Measurements from ENCODE around the gene PCBP3.
"Not testable (repeated sequence)": the region's sequence is repeated elsewhere in the genome, so short reads cannot be mapped to it uniquely, and the experiment has no call there.

PCBP3 gene

DNA sequence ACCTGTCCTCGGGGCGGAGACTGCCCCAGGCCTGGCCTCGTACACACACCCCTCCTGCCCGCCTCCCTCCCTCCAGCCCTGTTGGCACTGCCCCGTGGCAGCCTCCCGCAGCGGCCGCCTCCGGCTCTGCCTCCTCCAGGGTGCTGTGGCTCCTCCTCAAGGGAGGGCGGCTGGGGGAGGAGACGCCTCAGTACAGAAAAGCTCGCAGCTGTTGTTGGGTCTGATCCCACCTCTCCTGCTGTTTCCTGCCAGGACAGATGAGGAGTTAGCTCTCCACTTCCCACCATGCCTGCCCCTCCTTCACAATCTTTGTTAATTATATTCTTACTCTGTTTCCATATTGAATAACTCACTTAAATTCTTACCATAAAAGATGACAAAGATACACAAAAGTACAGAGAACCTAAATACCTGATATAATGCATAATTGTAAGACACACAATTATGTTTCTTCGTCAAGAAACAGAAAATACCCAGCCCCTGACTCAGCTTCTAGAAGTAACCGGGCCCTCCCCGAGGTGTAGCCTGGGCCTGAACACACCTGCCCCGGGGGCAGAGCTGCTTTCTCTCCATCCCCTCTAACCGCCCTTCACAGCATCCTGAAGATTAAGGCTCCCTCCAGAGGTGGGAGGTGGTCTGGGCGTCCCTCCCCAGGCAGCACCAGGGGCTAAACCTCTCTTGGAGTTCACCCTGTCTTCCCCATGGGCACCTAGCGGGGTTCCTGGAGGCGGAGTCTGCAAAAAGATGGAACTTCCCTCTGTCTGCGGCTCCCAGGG, 307.4 kb downstream of the PCBP3 start:
- DNase-seq = no peak

DNA sequence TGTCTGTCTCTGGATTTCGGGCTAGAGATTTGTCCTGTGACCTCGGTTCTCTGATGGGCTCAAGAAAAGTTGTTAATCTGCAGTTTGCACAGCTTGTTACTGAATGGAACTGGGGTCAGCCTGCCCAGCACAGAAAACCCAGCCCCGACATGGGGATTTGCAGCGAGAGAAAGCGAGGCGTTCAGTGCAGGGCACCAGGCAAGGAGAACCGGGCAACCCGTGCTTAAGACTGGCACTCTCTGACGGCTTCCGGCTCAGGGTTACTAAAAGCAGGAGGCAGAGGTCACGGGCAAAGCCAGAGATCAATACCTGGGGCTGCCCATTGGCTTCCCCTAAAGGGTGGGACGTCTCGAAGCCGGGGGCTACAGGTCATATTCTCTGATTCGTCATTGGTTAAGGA, 308.2 kb downstream of the PCBP3 start:
- no peak for DNase-seq

DNA sequence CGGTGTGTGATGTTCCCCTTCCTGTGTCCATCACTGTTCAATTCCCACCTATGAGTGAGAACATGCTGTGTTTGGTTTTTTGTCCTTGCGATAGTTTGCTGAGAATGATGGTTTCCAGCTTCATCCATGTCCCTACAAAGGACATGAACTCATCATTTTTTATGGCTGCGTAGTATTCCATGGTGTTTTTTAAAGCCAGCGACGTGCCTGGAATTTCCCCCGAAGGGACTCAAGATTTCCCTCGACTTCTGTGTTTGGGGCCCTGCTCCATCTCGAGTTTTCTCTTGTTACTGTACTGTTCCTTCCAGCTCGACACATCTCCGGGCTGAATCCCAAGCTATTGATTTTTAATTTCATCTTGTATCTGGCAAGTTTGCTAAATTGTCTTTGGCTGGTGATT, 309.0 kb downstream of the PCBP3 start:
- not testable (repeated sequence) for DNase-seq

DNA sequence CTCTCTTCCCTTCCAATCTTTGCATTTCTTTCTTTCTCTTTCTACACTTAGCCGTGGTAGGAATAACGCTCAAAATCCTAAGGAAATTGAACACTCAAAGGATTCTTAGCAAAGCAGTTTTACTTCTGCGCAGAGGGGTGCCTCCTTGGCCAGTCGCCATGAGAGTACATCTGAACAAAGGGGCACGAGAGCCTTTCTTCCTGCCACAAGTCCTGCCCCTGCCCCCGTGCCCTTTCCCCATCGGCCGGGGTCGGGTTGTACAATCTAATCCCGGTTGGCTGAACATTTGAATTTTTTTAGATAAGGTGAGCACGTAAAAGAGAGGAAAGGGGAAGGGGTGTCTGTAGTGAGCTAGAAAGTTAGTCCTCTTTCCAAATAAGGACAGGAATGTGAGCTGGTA, 309.4 kb downstream of the PCBP3 start:
- no peak for DNase-seq

DNA sequence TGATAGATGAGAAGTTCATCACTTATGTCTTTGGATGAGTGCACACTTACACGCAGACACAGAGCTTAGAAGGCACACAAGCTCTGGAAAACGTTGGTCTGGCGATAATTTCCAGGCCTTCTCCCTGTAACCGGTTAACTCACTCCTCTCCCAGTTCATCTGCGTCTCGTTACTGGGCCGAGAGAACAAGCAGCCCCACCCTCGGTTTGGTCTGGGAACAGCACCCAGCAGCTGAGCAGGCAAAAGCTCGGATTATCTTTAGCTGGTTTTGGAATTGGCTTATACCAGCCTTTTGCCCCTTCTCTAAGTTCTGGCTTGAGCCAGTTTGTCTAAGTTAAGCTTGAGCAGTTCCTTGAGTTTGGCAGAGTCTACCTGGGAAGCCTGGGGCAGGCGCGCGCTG, 310.7 kb downstream of the PCBP3 start:
- no peak for DNase-seq

DNA sequence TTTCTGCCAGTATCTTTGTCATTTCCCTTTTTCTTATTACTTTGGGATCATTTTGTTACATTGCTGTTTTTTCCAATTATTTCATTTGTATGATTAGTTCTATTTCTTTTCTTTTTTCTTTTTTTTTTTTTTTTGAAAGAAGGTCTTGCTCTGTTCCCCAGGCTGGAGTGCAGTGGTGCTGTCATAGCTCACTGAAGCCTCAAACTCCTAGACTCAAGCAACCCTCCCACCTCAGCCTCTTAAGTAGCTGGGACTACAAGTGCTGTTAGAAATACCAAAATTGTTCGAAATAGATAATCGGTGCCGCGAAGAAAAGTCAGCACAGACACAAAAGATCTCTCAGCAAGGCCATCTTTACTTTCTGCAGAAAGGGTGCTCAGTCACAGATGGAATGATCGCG, 311.4 kb downstream of the PCBP3 start:
- DNase-seq = no peak

DNA sequence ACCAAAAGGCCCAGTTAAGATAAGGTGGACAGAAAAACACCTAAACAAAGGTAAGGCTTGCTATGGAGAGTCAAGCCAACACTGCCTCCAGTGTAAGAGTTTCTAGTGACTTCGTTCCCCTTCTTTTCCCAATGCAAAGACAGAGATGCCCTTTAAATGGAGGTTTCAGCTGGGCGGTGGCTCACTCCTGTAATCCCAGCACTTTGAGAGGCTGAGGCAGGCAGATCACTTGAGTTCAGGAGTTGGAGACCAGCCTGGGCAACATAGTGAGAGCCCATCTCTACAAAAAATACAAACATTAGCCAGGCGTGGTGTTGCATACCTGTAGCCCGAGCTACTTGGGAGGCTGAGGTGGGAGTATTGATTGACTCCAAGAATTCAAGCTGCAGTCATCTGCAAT, 314.0 kb downstream of the PCBP3 start:
- DNase-seq = no peak

DNA sequence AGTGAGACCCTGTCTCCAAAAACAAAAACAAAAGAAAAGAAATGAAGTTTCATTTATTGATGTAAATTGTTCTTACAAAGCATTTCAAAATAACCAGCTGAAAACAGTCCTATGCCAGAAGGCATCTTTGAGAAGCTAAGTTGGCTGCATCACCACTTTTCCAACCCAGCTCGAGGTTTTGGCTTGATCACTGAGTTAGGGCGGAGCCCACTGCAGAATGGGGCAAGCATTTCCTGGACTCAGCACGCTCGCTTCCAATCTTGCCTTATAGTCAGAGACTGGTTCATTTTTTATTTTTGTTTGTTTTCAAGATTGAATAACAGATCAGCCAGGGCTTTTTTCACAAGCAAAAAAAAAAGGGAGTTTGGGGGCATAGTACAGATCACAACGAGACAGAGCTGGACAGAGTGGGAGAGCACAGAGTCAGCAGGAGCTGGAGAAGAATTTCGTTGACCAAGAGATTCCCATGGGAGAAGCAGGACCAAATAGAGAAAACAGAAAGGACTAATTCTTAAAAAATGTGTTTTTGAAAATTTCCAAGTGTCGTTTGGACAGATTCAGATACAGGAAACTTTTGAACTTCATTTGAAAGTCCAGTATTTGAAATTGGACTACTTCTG, 314.6 kb downstream of the PCBP3 start:
- DNase-seq = no peak

DNA sequence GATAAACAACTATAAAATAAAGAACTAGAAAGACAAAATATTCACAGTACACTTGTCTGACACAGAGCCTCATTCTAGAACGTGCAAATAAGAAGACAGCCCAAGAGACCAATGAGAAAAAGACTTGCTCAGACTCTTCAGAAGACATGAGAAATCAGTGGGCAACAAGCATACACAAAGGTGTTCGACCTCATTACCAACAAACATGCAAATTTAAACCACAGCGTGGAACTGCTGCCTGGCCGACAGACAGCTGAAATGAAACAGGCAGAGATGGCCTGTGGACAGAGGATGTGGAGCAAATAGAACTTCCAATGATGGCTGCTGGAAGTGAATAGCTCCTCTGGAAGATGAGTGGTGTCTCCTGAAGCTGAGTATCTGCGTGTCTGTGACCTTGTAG, 315.7 kb downstream of the PCBP3 start:
- no peak for DNase-seq

DNA sequence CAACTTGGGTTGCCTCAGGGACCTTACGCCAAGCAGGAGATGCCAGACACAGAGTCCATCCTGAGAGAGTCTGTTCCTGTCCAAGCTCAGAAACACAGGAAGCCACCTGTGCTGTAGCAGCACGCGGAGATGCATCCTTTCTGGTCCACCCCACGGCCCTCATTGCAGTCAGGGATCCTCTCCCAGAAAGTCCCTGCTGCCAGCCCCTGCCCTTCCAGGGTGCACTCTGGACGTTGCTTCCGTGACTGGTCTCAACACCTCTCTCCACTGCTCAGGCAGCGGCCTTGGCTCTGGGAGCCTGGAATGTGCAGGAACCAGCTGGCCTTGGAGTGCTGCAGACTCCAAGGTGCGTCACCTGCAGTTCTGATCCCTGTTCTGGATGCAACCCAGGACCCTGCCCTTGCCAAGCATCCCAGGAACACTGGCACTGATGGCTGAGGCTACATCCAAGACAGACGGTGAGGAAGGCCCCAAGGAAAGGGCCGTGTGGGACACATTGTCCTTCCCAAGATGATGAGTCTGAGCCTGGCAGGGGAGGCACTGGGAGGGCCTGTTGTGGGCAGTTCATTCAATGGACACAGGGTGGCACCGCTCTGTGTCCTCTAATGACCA, 316.4 kb downstream of the PCBP3 start:
- DNase-seq = peak in 1 of 14 donors; percentile 81

DNA sequence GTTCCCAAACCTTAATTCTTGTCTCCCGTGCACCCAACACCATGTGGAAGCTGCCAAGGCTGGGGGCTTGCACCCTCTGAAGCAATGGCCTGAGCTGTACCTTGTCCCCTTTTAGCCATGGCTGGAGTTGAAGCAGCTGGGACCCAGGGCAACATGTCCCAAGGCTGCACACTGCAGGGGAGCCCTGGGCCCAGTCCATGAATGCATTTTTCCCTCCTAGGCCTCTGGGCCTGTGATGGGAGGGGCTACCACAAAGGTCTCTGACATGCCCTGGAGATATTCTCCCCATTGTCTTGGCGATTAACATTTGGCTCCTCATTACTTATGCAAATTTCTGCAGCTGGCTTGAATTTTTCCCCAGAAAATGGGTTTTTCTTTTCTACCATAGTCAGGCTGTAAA, 317.9 kb downstream of the PCBP3 start:
- DNase-seq = not testable (repeated sequence)

DNA sequence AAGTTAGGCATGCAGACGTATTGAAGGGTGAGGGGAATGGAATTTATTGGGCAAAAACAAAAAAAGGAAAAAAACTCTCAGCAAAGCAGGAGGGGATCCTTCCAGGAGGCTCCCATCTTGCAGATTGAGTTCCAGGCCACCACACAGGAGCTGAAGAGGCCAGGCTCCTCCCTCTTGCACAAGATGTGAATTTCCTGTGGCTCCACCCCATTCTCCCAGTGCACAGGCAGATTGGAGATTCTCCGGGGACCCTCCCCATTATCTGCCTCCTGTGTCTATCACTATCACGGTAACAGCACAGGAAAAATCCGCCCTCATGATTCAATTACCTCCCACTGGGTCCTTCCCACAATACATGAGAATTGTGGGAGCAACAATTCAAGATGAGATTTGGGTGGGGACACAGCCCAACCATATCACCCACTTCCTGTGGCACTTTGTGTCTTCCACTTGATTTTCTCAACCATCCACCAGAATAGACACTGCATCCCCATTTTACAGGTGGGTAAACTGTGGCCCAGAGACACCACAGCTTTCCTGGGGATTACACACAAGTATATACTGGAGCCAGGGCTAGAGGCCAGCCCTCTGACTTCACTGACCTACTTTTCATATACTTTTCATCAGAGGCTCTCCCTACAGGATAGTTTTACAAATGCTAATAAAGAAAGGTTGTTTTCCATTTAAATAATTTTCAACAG, 319.2 kb downstream of the PCBP3 start:
- no peak for DNase-seq

DNA sequence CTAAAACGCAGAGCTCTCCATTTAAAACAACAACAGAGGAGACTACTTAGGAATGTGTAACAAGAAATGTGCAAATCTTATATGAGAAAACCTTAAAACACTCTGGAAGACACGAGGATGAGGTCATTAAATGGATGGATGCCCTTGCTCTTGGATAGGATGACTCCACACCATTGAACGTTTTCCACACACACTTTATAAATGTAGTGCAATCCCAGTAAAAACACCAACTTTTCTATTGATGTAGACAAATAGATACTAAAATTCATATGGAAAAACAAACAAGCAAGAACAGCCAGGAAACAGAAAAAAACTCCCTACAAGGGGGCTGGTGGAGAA, 319.7 kb downstream of the PCBP3 start:
- DNase-seq = no peak

DNA sequence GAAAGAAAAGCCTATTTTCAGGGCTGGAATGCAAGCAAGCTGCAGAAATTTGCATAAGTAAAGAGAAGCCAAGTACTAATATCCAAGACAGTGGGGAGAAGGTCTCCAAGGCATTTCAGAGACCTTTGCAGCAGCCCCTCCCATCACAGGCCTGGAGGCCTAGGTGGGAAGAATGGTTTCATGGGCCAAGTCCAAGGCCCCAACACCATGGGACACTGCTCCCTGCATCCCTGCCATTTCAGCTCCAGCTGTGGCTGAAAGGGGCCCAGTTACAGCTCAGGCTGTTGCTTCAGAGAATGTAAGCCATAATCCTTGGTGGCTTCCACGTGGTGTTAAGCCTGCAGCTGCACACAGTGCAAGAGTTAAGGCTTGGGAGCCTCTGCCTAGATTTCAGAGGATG, 321.1 kb downstream of the PCBP3 start:
- no peak for DNase-seq

DNA sequence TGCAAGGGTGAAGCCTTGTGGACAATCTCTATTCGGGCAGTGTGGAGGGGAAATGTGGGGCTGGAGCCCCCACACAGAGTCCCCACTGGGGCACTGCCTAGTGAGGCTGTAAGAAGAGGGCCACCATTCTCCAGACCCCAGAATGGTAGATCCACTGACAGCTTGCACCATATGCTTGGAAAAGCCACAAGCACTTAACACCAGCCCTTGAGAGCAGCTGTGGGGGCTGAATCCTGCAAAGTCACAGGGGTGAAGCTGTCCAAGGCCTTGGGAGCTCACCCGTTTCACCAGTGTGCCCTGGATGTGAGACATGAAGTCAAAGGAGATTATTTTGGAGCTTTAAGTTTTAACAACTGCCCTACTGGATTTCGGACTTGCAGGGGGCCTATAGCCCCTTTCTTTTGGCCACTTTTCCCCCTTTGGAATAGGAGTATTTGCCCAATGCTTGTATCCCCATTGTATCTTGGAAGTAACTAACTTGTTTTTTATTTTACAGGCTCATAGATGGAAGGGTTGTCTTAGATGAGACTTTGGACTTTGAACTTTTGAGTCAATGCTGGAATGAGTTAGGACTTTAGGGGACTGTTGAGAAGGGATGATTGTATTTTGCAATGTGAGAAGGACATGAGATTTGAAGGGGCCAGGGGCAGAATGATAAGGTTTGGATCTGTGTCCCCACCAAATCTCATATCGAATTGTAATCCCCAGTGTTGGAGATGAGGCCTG, 321.7 kb downstream of the PCBP3 start:
- DNase-seq = no peak

DNA sequence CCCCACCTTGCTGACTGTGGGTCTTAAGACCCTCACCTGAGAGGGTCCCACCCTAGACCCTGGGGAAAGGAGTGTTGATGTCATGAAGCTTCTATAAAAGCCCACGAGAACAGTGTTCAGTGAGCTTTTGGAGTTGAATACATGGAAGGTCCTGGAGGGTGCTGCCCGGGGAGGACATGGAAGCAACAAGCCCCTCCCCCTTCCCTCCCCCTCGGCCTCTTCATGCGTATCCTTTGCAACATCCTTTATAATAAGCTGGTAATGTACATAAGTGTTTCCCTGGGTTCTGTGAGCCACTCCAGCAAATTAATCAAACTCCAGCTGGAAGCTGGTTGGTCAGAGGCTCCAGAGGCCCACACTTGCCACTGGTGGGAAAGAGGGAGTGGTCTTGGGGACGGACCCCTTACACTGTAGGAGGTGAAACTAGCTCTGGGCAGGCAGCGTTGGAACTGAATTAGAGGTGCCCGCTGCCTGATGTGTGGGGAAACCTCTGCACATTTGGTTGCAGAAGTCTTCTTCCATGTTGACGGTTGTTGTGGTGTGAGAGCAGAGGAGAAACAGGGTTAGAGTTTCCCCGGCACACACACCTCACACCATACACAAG, 323.4 kb downstream of the PCBP3 start:
- no peak for DNase-seq

DNA sequence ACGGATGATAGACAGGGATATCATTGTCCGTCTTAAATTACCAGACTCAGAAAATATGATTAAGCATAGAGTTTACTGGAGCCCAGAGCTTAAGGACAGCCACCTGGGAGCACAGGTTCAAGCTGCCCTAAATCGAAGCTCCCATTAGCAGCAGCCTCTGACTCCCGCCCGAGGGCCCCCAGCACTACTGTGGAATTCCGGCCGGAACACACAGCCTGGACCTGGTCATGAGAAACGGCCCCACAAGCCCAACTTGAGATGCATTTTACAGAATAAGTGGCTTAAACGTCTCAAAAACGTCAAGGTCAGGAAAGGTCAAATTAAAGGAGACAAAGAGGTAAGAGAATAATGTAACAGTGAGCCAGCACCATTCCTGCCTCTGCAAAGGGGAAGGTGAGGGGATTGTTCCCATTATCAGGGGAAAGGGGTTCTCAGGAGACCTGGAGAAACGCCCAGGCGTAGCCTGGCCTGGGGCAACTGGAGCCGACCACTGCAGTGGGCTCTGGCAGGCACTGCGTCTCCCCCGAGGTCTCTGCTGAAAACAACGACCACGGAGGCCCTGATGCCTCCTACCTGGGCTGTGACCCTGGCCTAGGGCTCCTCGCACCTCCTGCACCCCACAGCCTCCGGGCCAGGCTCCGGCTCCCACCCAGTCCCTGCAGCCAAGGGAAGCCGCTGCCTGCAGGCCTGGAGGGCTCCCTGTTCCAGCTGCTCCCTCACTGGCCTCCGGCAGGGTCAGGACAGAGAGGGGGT, 326.6 kb downstream of the PCBP3 start:
- no peak for DNase-seq

DNA sequence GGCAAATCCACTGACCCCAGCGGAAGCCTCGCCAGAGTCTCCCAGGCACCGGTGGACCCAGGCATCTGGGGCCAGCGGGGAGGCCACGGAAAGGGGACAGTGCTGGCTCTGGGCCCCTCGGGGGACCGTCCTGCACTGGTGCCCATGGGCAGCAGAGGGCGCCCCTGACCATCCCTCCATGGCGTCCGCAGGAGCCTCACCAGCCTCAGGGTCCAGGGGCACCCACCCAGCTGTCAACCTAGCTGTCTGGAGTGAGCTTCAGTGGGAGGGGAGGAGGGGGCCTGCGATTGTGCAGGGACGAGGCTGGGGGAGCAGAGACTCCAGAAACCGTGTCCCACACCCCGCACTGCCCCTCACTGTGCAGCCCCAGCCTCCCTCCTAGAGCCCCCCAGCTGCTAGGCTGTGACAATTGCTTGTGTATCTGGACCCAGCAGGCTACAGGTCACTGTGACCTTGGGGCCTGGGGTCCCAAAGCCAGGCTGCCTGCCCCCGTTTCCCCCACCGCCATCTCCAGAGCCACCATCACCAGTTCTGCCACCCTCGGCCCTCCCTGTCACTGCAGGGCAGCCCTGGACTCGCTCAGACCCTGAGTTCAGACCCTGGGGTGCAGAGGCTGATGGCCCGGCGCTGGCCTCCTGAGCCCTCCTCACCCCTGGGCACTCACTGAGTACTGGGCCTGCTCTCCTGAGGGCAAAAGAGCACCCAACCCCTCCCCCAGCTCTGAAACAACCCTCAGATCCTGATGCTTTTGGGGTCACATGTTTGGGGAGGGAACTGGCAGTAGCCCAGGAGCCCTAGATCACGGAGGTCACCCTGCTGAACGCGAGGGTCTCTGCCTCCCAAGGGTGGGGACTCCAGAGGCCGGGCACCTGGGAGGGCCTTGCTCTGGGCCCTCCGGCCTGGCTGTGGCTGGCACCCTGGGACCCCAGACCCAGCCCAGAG, 327.4 kb downstream of the PCBP3 start:
- DNase-seq = peak in 4 of 14 donors; percentile 8 to 30 (median 15)

DNA sequence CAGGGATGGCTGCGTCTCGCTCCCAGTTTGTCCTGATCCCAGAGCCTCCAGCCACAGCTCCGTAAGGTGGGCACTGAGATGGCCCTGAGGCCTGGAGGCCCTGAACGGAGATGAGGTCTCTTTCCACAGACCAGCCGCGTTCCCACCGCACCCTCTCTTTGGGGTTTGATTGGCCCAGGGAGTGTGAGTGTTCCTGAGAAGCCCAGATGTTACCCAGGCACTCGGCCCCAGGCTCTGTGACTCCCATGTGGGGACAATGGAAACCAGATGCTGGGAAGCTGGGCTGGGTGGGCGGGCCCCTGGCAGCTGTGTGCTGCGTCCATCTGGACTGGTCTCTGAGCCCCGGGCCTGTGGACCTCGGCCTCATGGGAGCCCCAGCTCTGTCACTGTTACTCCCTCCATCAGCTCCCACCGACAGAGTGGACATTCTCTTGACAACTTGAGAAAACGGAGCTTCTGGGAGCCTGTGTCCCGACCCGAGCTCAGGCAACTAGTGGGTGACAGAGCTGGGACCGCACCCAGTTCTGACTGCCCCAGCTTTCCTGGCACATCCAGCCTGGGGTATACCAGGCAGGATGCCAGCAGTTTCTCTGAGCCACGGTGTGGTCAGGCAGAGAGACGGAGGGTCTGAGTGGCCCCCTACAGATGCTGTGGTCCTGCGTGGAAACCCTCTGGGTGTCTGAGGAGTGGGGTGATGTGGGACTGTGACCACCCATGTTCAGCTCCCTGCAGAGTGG, 328.3 kb downstream of the PCBP3 start:
- no peak for DNase-seq

DNA sequence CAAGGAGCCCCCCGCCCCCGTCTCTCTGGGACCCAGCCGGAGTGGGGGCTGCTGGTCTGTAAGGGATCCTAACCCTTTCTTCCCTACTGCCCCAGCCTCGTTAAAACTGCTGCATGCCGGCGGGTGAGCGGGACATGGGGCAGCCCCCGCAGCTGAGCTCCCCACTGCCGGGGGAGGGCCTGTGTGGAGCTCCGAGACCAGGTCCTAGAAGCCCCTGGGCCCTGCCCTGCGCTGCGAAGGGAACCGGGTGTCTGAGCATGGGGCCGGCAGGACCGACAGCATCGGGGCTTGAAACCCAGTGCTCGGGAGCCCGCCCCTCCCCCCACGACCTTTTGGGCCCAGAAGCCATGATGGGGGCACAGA, 328.8 kb downstream of the PCBP3 start:
- no peak for DNase-seq

Data from C1 segment of cervical spinal cord (tissue), 14 donors.